SU-DHL-6 (cell line): ENCODE data around the gene OSBPL9.

Experiments
- EZH2phosphoT487 ChIP-seq: fragments of 200-600 bp; sonication (generic), shearing (Covaris generic); conservative IDR thresholded peaks from 2 replicates; pipeline ENCODE4 v1.6.1; 2018; ENCODE audit warnings: mild to moderate bottlenecking, antibody characterized with exemption, low read length, moderate library complexity, mixed read lengths
- TF ChIP-seq, protein P1 (sequence below): fragments of 200-600 bp; sonication (generic); IDR thresholded peaks from one replicate; pipeline ENCODE4 v1.5.1; 2017; ENCODE audit warnings: antibody characterized with exemption, mild to moderate bottlenecking, low read length, moderate library complexity; ENCODE audit not compliant: insufficient read depth, poor library complexity, severe bottlenecking

DNA sequence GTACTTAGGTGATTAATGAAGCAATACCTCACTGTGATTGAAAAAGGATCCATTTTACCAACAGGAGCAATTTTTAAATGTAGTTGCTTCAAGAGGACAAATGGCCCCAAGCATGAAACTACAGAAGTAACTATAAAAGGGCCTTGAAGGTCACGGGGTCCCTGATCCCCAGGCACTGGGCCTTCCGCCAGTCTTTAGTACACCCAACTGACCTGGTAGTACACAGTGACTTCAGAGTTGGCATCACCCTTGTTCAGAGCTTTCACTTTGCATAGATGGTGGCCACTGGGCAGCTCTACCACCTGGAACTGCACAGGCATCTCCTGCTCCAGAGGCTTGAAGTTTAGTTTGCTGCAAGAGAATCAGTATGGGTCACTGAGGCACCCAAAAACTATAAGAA, 177.4 kb downstream of the OSBPL9 start:
- TF ChIP-seq EZH2phosphoT487: no peak
- TF ChIP-seq, protein P1, sequence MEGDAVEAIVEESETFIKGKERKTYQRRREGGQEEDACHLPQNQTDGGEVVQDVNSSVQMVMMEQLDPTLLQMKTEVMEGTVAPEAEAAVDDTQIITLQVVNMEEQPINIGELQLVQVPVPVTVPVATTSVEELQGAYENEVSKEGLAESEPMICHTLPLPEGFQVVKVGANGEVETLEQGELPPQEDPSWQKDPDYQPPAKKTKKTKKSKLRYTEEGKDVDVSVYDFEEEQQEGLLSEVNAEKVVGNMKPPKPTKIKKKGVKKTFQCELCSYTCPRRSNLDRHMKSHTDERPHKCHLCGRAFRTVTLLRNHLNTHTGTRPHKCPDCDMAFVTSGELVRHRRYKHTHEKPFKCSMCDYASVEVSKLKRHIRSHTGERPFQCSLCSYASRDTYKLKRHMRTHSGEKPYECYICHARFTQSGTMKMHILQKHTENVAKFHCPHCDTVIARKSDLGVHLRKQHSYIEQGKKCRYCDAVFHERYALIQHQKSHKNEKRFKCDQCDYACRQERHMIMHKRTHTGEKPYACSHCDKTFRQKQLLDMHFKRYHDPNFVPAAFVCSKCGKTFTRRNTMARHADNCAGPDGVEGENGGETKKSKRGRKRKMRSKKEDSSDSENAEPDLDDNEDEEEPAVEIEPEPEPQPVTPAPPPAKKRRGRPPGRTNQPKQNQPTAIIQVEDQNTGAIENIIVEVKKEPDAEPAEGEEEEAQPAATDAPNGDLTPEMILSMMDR: no peak
